H9 (cell line): ENCODE measurements around the gene LRMDA. TPM values are rescaled to one million over a fixed set of nuclear protein-coding genes. Genes with fewer than 3 reads are reported as not detected.

Experiments used
- DNase-seq: peaks from one replicate; pipeline ENCODE4 v3.0.0-alpha.2; 2017
- H2AFZ ChIP-seq: one replicate; pipeline ENCODE4 v1.6.1; 2013; ENCODE audit warnings: mild to moderate bottlenecking, low read length, control low read depth, moderate library complexity
- H2AK5ac ChIP-seq: 2 replicates; pipeline ENCODE4 v1.6.1; 2013; ENCODE audit warnings: low read length, control low read depth, mixed read lengths; ENCODE audit not compliant: insufficient read length
- H2BK120ac ChIP-seq: one replicate; pipeline ENCODE4 v1.6.1; 2013; ENCODE audit warnings: low read depth, mild to moderate bottlenecking, low read length, control low read depth, inconsistent platforms; ENCODE audit not compliant: poor library complexity, severe bottlenecking
- H2BK12ac ChIP-seq: 2 replicates; pipeline ENCODE4 v1.6.1; 2013; ENCODE audit warnings: low read length, control low read depth, mixed read lengths, low read depth; ENCODE audit not compliant: insufficient read length
- H2BK15ac ChIP-seq: 2 replicates; pipeline ENCODE4 v1.6.1; 2013; ENCODE audit warnings: low read depth, low read length, control low read depth
- H2BK20ac ChIP-seq: one replicate; pipeline ENCODE4 v1.6.1; 2013; ENCODE audit warnings: low read depth, mild to moderate bottlenecking, low read length, control low read depth, inconsistent platforms; ENCODE audit not compliant: poor library complexity, severe bottlenecking
- H2BK5ac ChIP-seq: 2 replicates; pipeline ENCODE4 v1.6.1; 2013; ENCODE audit warnings: low read length, control low read depth, mixed read lengths; ENCODE audit not compliant: insufficient read length
- H3K14ac ChIP-seq: 2 replicates; pipeline ENCODE4 v1.6.1; 2013; ENCODE audit warnings: low read length, control low read depth; ENCODE audit not compliant: insufficient read depth
- H3K18ac ChIP-seq: 2 replicates; pipeline ENCODE4 v1.6.1; 2013; ENCODE audit warnings: low read depth, mild to moderate bottlenecking, mixed read lengths, low read length, control low read depth; ENCODE audit not compliant: insufficient read length
- H3K23ac ChIP-seq: 2 replicates; pipeline ENCODE4 v1.6.1; 2013; ENCODE audit warnings: low read length, control low read depth, mixed read lengths, low read depth; ENCODE audit not compliant: insufficient read length
- H3K23me2 ChIP-seq: 2 replicates; pipeline ENCODE4 v1.6.1; 2013; ENCODE audit warnings: low read depth, mild to moderate bottlenecking, mixed read lengths, low read length, control low read depth; ENCODE audit not compliant: insufficient read length, poor library complexity, severe bottlenecking
- H3K27ac ChIP-seq: 2 replicates; pipeline ENCODE4 v1.5.1; 2013; ENCODE audit warnings: low read length, control low read depth, mixed read lengths, low read depth; ENCODE audit not compliant: insufficient read length
- H3K27me3 ChIP-seq: 2 replicates; pipeline ENCODE4 v1.6.1; 2013; ENCODE audit warnings: low read length, control low read depth, inconsistent platforms; ENCODE audit not compliant: insufficient read depth
- H3K4ac ChIP-seq: 2 replicates; pipeline ENCODE4 v1.6.1; 2013; ENCODE audit warnings: low read depth, mild to moderate bottlenecking, control low read depth, inconsistent platforms, low read length, moderate library complexity
- H3K4me1 ChIP-seq: 2 replicates; pipeline ENCODE4 v1.6.1; 2013; ENCODE audit warnings: low read length, control low read depth, inconsistent platforms; ENCODE audit not compliant: insufficient read depth
- H3K4me2 ChIP-seq: 2 replicates; pipeline ENCODE4 v1.6.1; 2013; ENCODE audit warnings: low read length, control low read depth, mixed read lengths; ENCODE audit not compliant: insufficient read length, insufficient read depth
- H3K56ac ChIP-seq: 2 replicates; pipeline ENCODE4 v1.6.1; 2013; ENCODE audit warnings: low read depth, mild to moderate bottlenecking, mixed read lengths, low read length, control low read depth; ENCODE audit not compliant: insufficient read length
- H3K79me1 ChIP-seq: 2 replicates; pipeline ENCODE4 v1.6.1; 2013; ENCODE audit warnings: low read depth, mild to moderate bottlenecking, moderate library complexity, low read length, control low read depth, inconsistent platforms; ENCODE audit not compliant: insufficient read depth, poor library complexity, severe bottlenecking
- H3K79me2 ChIP-seq: 2 replicates; pipeline ENCODE4 v1.6.1; 2013; ENCODE audit warnings: low read length, control low read depth, inconsistent platforms; ENCODE audit not compliant: insufficient read depth
- H3K9ac ChIP-seq: 2 replicates; pipeline ENCODE4 v1.6.1; 2013; ENCODE audit warnings: low read length, control low read depth, mixed read lengths; ENCODE audit not compliant: insufficient read length; ENCODE audit errors: extremely low read depth
- H3K9me3 ChIP-seq: one replicate; pipeline ENCODE4 v1.6.1; 2013; ENCODE audit warnings: low read depth, low read length, inconsistent platforms; ENCODE audit not compliant: control insufficient read depth
- H3T11ph ChIP-seq: one replicate; pipeline ENCODE4 v1.6.1; 2013; ENCODE audit warnings: mild to moderate bottlenecking, low read length, control low read depth, inconsistent platforms
- H4K20me1 ChIP-seq: one replicate; pipeline ENCODE4 v1.6.1; 2013; ENCODE audit not compliant: control insufficient read depth, insufficient read length, insufficient read depth
- H4K5ac ChIP-seq: 2 replicates; pipeline ENCODE4 v1.6.1; 2013; ENCODE audit warnings: low read depth, mild to moderate bottlenecking, mixed read lengths, low read length, control low read depth; ENCODE audit not compliant: insufficient read length
- H4K8ac ChIP-seq: replicated peaks from 2 replicates; pipeline ENCODE4 v1.6.1; 2013; ENCODE audit warnings: low read length, control low read depth, mixed read lengths, low read depth; ENCODE audit not compliant: insufficient read length
- H4K91ac ChIP-seq: 2 replicates; pipeline ENCODE4 v1.6.1; 2013; ENCODE audit warnings: low read depth, mild to moderate bottlenecking, moderate library complexity, mixed read lengths, low read length, control low read depth; ENCODE audit not compliant: insufficient read length
- H3K27ac Mint-ChIP-seq, 3 experiments: 2 replicates in 2 of 3; 3 replicates in 1 of 3; pipeline ENCODE4 v1.8.0; 2020 to 2021; ENCODE audit warnings: mixed read lengths in 3 of 3, mild to moderate bottlenecking in 1 of 3, moderate library complexity in 1 of 3
- H3K27me3 Mint-ChIP-seq: 2 replicates; pipeline ENCODE4 v1.8.0; 2021; ENCODE audit warnings: low read depth, mild to moderate bottlenecking, moderate library complexity, mixed read lengths
- H3K36me3 Mint-ChIP-seq, 3 experiments: 2 replicates in 2 of 3; 3 replicates in 1 of 3; pipeline ENCODE4 v1.8.0; 2020 to 2021; ENCODE audit warnings: low read depth in 3 of 3, mixed read lengths in 3 of 3; ENCODE audit not compliant: insufficient read depth in 1 of 3
- H3K4me1 Mint-ChIP-seq, 2 experiments: 2 replicates each; pipeline ENCODE4 v1.8.0; 2020; ENCODE audit warnings: mixed read lengths in 2 of 2
- H3K4me3 Mint-ChIP-seq, 2 experiments: 2 replicates in 1 of 2; 3 replicates in 1 of 2; pipeline ENCODE4 v1.8.0; 2020 to 2021; ENCODE audit warnings: mild to moderate bottlenecking in 2 of 2, mixed read lengths in 2 of 2, moderate library complexity in 1 of 2
- H3K9me3 Mint-ChIP-seq, 2 experiments: 2 replicates in 1 of 2; 3 replicates in 1 of 2; pipeline ENCODE4 v1.8.0; 2020; ENCODE audit warnings: mild to moderate bottlenecking in 2 of 2, mixed read lengths in 2 of 2, moderate library complexity in 1 of 2
- WGBS: extraction: QIAGEN DNeasy Blood & Tissue Kit; methylation state at CpG from one replicate; pipeline ENCODE4 v1.1.7; 2013; ENCODE audit warnings: missing lambda C conversion rate, low lambda C conversion rate, mixed read lengths; ENCODE audit not compliant: insufficient read length; ENCODE audit errors: extremely low coverage; 5-methylcytosine and 5-hydroxymethylcytosine counted together
- total RNA-seq: library from RNA; stranded (reverse); gene quantifications from 2 replicates; pipeline ENCODE4 v1.2.1, GENCODE V29; 2021
- TF ChIP-seq, protein P1 (sequence below): fragments of 200-600 bp; sonication (generic); conservative IDR thresholded peaks from 3 replicates; pipeline ENCODE4 v1.8.0; 2021; ENCODE audit warnings: antibody characterized with exemption, mild to moderate bottlenecking

Gene LRMDA
- total RNA-seq, 1 experiment from 2014 or later, result 1.8 TPM

DNA sequence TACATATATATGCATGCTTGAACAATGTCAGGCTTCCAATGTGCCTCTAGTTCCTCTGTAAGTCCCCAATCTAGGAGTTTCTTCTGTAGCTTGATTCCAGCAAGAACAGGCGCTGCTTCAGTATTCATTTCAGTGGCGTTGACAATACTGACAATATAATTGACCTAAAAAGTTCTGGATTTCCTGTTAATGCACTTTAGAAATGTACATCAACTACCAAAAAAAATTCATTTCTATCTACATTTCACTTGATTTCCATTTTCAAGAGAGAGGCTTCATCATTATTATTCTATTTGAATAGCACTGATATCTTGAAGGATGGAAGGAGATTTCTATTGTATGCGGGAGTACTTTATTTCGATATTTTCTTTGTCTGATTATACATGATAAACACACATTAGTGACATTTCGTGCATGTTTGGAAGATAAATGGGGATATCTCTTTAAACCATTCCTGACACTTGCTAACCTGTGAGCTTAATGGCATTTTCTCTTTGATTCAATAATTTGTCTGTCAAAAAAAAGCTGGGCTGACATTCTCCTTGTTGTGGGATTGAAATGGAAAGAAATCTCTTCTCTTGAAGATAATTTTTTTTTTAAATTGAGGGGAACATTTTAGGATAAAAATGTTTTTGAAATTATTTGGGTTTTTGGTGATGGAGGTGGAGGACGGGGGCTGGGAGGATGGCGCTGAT, 568.2 kb downstream of the LRMDA start:
- Histone ChIP-seq H3K18ac (no peak overlapping the region), H3K79me2 (no peaks in the 10 kb centered on the region), H2BK5ac (no peak overlapping the region), H2BK20ac (no peak overlapping the region), H3K4me1 (peaks cover 8% of the 10 kb centered on the region), H4K5ac (no peak overlapping the region), H4K8ac (no peak overlapping the region), H3K27me3 (no peaks in the 10 kb centered on the region), H2AFZ (no peak overlapping the region), H2BK120ac (no peak overlapping the region), H3K23ac (no peak overlapping the region), H2AK5ac (no peak overlapping the region), H4K20me1 (no peaks in the 10 kb centered on the region), H3K14ac (no peak overlapping the region), H3T11ph (no peak overlapping the region), H3K23me2 (no peaks in the 10 kb centered on the region), H4K91ac (no peak overlapping the region), H3K27ac (no peak overlapping the region), H3K79me1 (no peaks in the 10 kb centered on the region), H3K9ac (no peak overlapping the region), H3K4me2 (no peak overlapping the region), H3K56ac (no peak overlapping the region), H3K9me3 (no peaks in the 10 kb centered on the region), H3K4ac (no peak overlapping the region), H2BK12ac (no peak overlapping the region), H2BK15ac (no peak overlapping the region)
- Mint-ChIP-seq H3K27me3 (peaks cover 6% of the 10 kb centered on the region), H3K9me3 (no peaks in the 10 kb centered on the region), H3K36me3 (no peaks in the 10 kb centered on the region; a peak in 1 of 7 replicates), H3K4me3 (no peak overlapping the region), H3K4me1 (peaks cover 16 to 17% of the 10 kb centered on the region in 2 experiments), H3K27ac (peak overlapping the region in 1 of 3 experiments; percentile 81; a peak in 1 of 7 replicates)
- no peak for DNase-seq
- TF ChIP-seq, protein P1, sequence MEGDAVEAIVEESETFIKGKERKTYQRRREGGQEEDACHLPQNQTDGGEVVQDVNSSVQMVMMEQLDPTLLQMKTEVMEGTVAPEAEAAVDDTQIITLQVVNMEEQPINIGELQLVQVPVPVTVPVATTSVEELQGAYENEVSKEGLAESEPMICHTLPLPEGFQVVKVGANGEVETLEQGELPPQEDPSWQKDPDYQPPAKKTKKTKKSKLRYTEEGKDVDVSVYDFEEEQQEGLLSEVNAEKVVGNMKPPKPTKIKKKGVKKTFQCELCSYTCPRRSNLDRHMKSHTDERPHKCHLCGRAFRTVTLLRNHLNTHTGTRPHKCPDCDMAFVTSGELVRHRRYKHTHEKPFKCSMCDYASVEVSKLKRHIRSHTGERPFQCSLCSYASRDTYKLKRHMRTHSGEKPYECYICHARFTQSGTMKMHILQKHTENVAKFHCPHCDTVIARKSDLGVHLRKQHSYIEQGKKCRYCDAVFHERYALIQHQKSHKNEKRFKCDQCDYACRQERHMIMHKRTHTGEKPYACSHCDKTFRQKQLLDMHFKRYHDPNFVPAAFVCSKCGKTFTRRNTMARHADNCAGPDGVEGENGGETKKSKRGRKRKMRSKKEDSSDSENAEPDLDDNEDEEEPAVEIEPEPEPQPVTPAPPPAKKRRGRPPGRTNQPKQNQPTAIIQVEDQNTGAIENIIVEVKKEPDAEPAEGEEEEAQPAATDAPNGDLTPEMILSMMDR, result no peak
- whole genome bisulfite sequencing, result 100% methylated on average over 2 of the region's 7 CpGs
